ENCODE measurements around the gene CD38.

CD38 gene

DNA sequence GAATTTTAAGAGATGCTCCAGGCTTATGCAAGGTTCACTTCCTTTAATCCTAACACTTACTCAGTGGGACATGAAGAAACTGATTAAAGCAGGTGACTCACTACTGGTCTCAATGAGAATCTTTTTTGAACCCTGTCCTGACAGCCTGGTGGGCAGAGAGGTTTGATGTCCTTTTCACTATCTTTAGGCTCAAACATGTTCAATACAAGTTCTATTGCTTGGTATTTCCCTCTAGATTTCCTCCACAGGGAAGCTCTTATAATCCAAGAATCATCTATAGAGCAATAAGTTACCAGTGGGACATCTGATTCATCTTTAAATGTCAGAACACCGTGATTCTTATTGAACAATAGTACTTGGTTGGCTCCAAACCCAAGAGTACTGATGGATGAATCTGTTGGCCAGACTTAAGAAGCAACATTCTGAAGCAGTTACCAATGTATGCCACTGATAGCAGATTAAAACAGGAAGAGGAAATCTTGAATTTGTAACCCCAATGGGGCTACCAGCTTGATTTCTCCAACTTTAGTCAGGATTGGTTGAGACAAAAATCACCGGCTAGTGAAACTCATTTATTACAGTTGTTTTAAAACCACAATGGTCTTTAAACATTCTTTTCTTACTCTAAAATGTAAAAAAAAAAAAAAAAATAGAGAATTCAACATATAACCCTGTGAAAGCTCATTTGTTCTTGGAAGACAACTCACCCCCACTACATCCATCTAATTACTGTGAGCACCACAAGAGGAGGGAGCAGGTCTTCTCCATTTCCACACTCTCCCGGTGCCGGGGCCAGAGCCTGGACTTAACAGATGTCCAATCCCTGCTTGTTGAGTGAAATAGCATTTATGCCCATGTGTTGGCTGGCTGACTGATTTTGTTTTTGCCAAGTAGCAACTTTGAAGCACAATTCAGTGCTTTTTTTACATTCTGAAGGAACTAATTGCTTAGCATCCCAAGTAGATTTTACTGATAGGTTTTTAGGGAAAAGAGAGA lies 117.1 kb downstream of the CD38 start:
- DNase-seq (ENCODE audit: low read depth in 2 of 3, low spot score in 1 of 3): no peak

- no peak for DNase-seq (ENCODE audit: low read depth in 2 of 3, low spot score in 1 of 3)
These were observed 119.4 kb downstream of the CD38 start for GRCh38 chr4:15897577-15897976.

- no peak for DNase-seq (ENCODE audit: low read depth in 2 of 3, low spot score in 1 of 3)
These were observed 120.8 kb downstream of the CD38 start for GRCh38 chr4:15898902-15899301.

- no peak for DNase-seq (ENCODE audit: low read depth in 2 of 3, low spot score in 1 of 3)
These were observed 121.4 kb downstream of the CD38 start for GRCh38 chr4:15899511-15899910.

- DNase-seq (ENCODE audit: low read depth in 2 of 3, low spot score in 1 of 3): no peak
These were observed 122.9 kb downstream of the CD38 start for GRCh38 chr4:15901007-15901406.

DNA sequence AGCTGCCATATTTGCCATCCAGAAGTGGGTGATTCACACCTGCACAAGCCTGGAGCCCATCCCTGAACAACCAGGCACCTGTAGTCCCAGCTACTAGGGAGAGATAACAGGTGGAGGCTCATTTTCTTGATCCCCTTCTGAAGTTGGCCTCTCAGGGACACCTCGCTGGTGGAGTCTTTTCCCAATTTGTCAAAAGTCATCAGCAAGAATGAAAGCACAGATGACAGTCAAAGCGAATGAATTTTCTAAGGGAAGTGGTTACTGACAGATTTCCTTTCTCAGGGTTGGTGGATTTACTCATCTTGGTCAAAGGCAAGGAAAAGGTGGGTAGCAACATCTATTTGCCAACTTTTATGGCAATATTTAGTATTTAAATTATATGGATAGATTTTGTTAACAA lies 123.9 kb downstream of the CD38 start:
- no peak for DNase-seq (ENCODE audit: low read depth in 2 of 3, low spot score in 1 of 3)

DNA sequence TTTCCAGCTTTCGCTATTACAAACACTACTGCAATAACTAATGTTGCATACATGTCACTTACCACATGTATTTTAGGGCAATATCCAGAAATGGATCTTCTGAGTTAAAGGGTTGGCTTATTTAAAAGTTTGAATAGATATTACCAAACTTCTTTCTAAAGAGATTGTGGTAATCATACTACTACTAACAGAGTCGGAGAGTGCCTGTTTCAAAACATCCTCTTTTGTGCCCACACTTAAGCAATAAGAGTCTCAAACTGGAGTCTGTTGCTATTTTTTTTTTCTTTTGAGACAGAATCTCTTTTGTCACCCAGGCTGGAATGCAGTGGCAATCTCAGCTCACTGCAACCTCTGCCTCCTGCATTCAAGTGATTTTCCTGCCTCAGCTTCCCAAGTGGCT lies 124.6 kb downstream of the CD38 start:
- no peak for DNase-seq (ENCODE audit: low read depth in 2 of 3, low spot score in 1 of 3)
